Natural killer cell (primary cell): ENCODE measurements around the gene ARHGAP11A. TPM values are rescaled to one million over a fixed set of nuclear protein-coding genes. Genes with fewer than 3 reads are reported as not detected.
"Not testable (repeated sequence)": the region's sequence is repeated elsewhere in the genome, so short reads cannot be mapped to it uniquely, and the experiment has no call there.

Experiments
- ATAC-seq, 3 donors: fragments of 150-1000 bp in 2 of 3; fragments of 200-7000 bp in 1 of 3; cut with Tn5 transposase; 1 replicate in 1 of 3; 2 replicates in 2 of 3; pipeline ENCODE4 v1.10.0; 2021; ENCODE audit warnings: mild to moderate bottlenecking in 2 of 3, moderate library complexity in 2 of 3
- DNase-seq, 2 donors: peaks; one replicate each; pipeline versions ENCODE4 v3.0.0 to v3.0.0-alpha.2; 2013 to 2021; ENCODE audit warnings: mixed read lengths in 1 of 2
- H3K27ac ChIP-seq: one replicate; pipeline ENCODE4 v1.5.1; 2013; ENCODE audit warnings: mild to moderate bottlenecking, low read length
- H3K27me3 ChIP-seq: one replicate; pipeline ENCODE4 v1.6.1; 2013; ENCODE audit warnings: low read length; ENCODE audit not compliant: control insufficient read depth, insufficient read depth
- H3K36me3 ChIP-seq: one replicate; pipeline ENCODE4 v1.6.1; 2013; ENCODE audit warnings: low read length; ENCODE audit not compliant: control insufficient read depth, insufficient read depth
- H3K4me1 ChIP-seq: one replicate; pipeline ENCODE4 v1.6.1; 2013; ENCODE audit warnings: low read length; ENCODE audit not compliant: control insufficient read depth, insufficient read depth
- H3K4me3 ChIP-seq: one replicate; pipeline ENCODE4 v1.5.1; 2013; ENCODE audit warnings: low read length
- H3K9me3 ChIP-seq: one replicate; pipeline ENCODE4 v1.6.1; 2013; ENCODE audit warnings: low read length; ENCODE audit not compliant: control insufficient read depth, insufficient read depth
- H3K27ac Mint-ChIP-seq, 2 donors: one replicate each; pipeline ENCODE4 v1.8.0; 2022; ENCODE audit warnings: mild to moderate bottlenecking in 2 of 2, mixed read lengths in 2 of 2, moderate library complexity in 1 of 2
- H3K27me3 Mint-ChIP-seq, 2 donors: one replicate each; pipeline ENCODE4 v1.8.0; 2022; ENCODE audit warnings: low read depth in 2 of 2, mixed read lengths in 2 of 2
- H3K36me3 Mint-ChIP-seq: one replicate; pipeline ENCODE4 v1.8.0; 2022; ENCODE audit warnings: mixed read lengths
- H3K4me1 Mint-ChIP-seq, 2 donors: one replicate each; pipeline ENCODE4 v1.8.0; 2022; ENCODE audit warnings: mixed read lengths in 2 of 2
- H3K4me3 Mint-ChIP-seq: one replicate; pipeline ENCODE4 v1.8.0; 2022; ENCODE audit warnings: mild to moderate bottlenecking, moderate library complexity, mixed read lengths
- H3K9me3 Mint-ChIP-seq, 2 donors: one replicate each; pipeline ENCODE4 v1.8.0; 2022; ENCODE audit warnings: mixed read lengths in 2 of 2
- WGBS: methylation state at CpG from one replicate; pipeline ENCODE4 v1.1.7; 2013; ENCODE audit warnings: missing lambda C conversion rate; ENCODE audit not compliant: insufficient coverage; 5-methylcytosine and 5-hydroxymethylcytosine counted together
- intact Hi-C: fragments of 100-400 bp; cut with micrococcal nuclease; formaldehyde crosslinking; loops from one replicate; pipeline ENCODE4 v1.14.2; 2022
- total RNA-seq, 4 donors: library from RNA; stranded (reverse); fragments of 120-200 nt in 1 of 4; gene quantifications; one replicate each; pipeline versions ENCODE4 v1.2.3 to v1.2.4, GENCODE V29; 2013 to 2022
- TF ChIP-seq, protein P1 (sequence below): fragments of 200-600 bp; IDR thresholded peaks from one replicate; pipeline ENCODE4 v1.8.0; 2022; ENCODE audit warnings: antibody characterized with exemption

ARHGAP11A gene
- total RNA-seq, 3 donors from 2014 or later (not counting 1 experiment from before 2014, with no cell fraction given): 1.4 to 8.1 (median 5.6) TPM

GRCh38 chr15:32610719-32611118, 4.6 kb upstream of the ARHGAP11A start:
- ATAC-seq, H3K4me3 ChIP-seq, intact Hi-C loops, H3K36me3 ChIP-seq, H3K27ac Mint-ChIP-seq, H3K27ac ChIP-seq, H3K27me3 ChIP-seq, H3K4me3 Mint-ChIP-seq, H3K36me3 Mint-ChIP-seq, H3K9me3 Mint-ChIP-seq, H3K9me3 ChIP-seq, H3K4me1 ChIP-seq, H3K27me3 Mint-ChIP-seq: not testable (repeated sequence)
- peaks cover 11 to 20% of the 10 kb centered on the region in 2 donors for H3K4me1 Mint-ChIP-seq
- WGBS: 0% methylated on average over 1 of the region's 3 CpGs
- TF ChIP-seq, protein P1, sequence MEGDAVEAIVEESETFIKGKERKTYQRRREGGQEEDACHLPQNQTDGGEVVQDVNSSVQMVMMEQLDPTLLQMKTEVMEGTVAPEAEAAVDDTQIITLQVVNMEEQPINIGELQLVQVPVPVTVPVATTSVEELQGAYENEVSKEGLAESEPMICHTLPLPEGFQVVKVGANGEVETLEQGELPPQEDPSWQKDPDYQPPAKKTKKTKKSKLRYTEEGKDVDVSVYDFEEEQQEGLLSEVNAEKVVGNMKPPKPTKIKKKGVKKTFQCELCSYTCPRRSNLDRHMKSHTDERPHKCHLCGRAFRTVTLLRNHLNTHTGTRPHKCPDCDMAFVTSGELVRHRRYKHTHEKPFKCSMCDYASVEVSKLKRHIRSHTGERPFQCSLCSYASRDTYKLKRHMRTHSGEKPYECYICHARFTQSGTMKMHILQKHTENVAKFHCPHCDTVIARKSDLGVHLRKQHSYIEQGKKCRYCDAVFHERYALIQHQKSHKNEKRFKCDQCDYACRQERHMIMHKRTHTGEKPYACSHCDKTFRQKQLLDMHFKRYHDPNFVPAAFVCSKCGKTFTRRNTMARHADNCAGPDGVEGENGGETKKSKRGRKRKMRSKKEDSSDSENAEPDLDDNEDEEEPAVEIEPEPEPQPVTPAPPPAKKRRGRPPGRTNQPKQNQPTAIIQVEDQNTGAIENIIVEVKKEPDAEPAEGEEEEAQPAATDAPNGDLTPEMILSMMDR: peak; percentile 35
- DNase-seq: peak in 1 of 2 donors; percentile 49

- H3K27me3 ChIP-seq, DNase-seq, intact Hi-C loops, H3K9me3 Mint-ChIP-seq, H3K9me3 ChIP-seq, H3K27me3 Mint-ChIP-seq, H3K36me3 ChIP-seq, H3K4me1 ChIP-seq, H3K36me3 Mint-ChIP-seq: not testable (repeated sequence)
- peak overlapping the region; percentile 85 to 96 for H3K27ac Mint-ChIP-seq
- 0% methylated on average over 5 of the region's 16 CpGs for WGBS
- Histone ChIP-seq H3K27ac (peak overlapping the region; percentile 65), H3K4me3 (peak overlapping the region; percentile 51)
- ATAC-seq: peak in 2 of 3 donors; percentile 3 to 16
- H3K4me3 Mint-ChIP-seq: peak overlapping the region; percentile 99
- H3K4me1 Mint-ChIP-seq: peaks cover 19 to 28% of the 10 kb centered on the region in 2 donors
These were observed 623 bp upstream of the ARHGAP11A start for GRCh38 chr15:32614712-32615050.

DNA sequence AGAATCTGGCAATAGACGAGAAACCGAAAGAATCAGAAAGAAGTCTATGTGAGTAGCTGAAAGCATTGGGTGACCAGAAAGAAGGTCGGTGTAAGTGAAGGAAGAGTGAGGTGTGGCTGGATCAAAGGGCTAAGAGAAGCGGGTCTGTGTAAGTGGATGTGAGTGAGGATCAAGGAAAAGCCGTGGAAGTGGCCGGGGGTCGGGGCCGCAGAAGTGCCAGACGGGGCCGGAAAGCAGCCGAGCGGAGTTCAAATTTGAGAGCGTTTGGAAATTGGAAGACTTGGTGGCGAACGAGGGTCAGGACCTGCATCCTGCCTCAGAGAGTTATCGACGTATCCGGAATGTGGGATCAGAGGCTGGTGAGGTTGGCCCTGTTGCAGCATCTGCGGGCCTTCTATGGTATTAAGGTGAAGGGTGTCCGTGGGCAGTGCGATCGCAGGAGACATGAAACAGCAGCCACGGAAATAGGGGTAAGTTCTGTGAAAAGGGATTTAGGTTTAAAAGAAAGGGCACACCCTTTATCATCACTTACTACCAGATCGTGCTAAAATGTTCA, 645 bp downstream of the ARHGAP11A start:
- Mint-ChIP-seq H3K4me1 (peaks cover 19 to 28% of the 10 kb centered on the region in 2 donors), H3K4me3 (peak overlapping the region; percentile 99), H3K27ac (peak overlapping the region; percentile 85 to 96)
- H3K9me3 Mint-ChIP-seq, H3K9me3 ChIP-seq, H3K27me3 Mint-ChIP-seq, H3K27me3 ChIP-seq, H3K36me3 ChIP-seq, intact Hi-C loops, H3K4me1 ChIP-seq, H3K36me3 Mint-ChIP-seq: not testable (repeated sequence)
- 0% methylated on average over 9 of the region's 24 CpGs for WGBS
- DNase-seq: peak in 1 of 2 donors; percentile 40
- ATAC-seq: peak; percentile 1 to 26 (median 6)
- Histone ChIP-seq H3K27ac (peak overlapping the region; percentile 37), H3K4me3 (peak overlapping the region; percentile 51)

GRCh38 chr15:32636410-32636809, 21.1 kb downstream of the ARHGAP11A start:
- H3K27me3 ChIP-seq: no peaks in the 10 kb centered on the region
- 94% methylated on average over 3 of the region's 3 CpGs for WGBS
- H3K27me3 Mint-ChIP-seq: peaks cover 0 to 3% of the 10 kb centered on the region in 2 donors
- DNase-seq: no peak
- TF ChIP-seq, protein P1: no peak
- peaks cover under 1% of the 10 kb centered on the region for H3K4me1 ChIP-seq
- no peaks in the 10 kb centered on the region for H3K9me3 ChIP-seq
- no peak for ATAC-seq
- H3K4me3 Mint-ChIP-seq: no peak overlapping the region
- H3K27ac ChIP-seq: no peak overlapping the region
- intact Hi-C loops: no loop called here
- peaks cover 8% of the 10 kb centered on the region for H3K36me3 Mint-ChIP-seq
- peaks cover 4% of the 10 kb centered on the region in 2 donors for H3K4me1 Mint-ChIP-seq
- no peaks in the 10 kb centered on the region for H3K9me3 Mint-ChIP-seq
- no peak overlapping the region for H3K27ac Mint-ChIP-seq
- H3K4me3 ChIP-seq: no peak overlapping the region
- H3K36me3 ChIP-seq: peaks cover 8% of the 10 kb centered on the region
